HG02610 (cell line): ENCODE results near the gene OMA1.
"Not testable (repeated sequence)": the region's sequence is repeated elsewhere in the genome, so short reads cannot be mapped to it uniquely, and the experiment has no call there.

Experiments used
- ATAC-seq: cut with Tn5 transposase; IDR thresholded peaks from one replicate; pipeline ENCODE4 v1.9.1; 2021; ENCODE audit warnings: mild to moderate bottlenecking, moderate library complexity; ENCODE audit not compliant: unreplicated experiment

Gene OMA1

GRCh38 chr1:58546520-58547308 lies at the start of gene OMA1:
Gene OMA1, minus strand, starts transcription at chr1:58546726. Its CDS starts 7,432 bp downstream, at chr1:58539294.
- peak; percentile 96 for ATAC-seq

GRCh38 chr1:58594546-58594945 lies 48.0 kb upstream of the OMA1 start:
- ATAC-seq, result no peak

- ATAC-seq, result no peak
These were observed 46.1 kb upstream of the OMA1 start for GRCh38 chr1:58592522-58593134.

- ATAC-seq, result no peak
These were observed 45.3 kb upstream of the OMA1 start for GRCh38 chr1:58591806-58592205.

- ATAC-seq, result no peak
These were observed 43.5 kb upstream of the OMA1 start for GRCh38 chr1:58590019-58590418.

GRCh38 chr1:58588396-58588795 lies 41.9 kb upstream of the OMA1 start:
- no peak for ATAC-seq

- no peak for ATAC-seq
These were observed 41.1 kb upstream of the OMA1 start for GRCh38 chr1:58587667-58588066.

- ATAC-seq, result no peak
These were observed 39.7 kb upstream of the OMA1 start for GRCh38 chr1:58586271-58586670.

GRCh38 chr1:58585581-58586151 lies 39.1 kb upstream of the OMA1 start:
- ATAC-seq, result no peak

- ATAC-seq, result no peak
These were observed 38.6 kb upstream of the OMA1 start for GRCh38 chr1:58585166-58585565.

GRCh38 chr1:58584082-58584895 lies 37.8 kb upstream of the OMA1 start:
- peak; percentile 85 for ATAC-seq

- ATAC-seq, result no peak
These were observed 37.0 kb upstream of the OMA1 start for GRCh38 chr1:58583496-58583895.

GRCh38 chr1:58582143-58582542 lies 35.6 kb upstream of the OMA1 start:
- ATAC-seq, result not testable (repeated sequence)

- ATAC-seq, result no peak
These were observed 35.1 kb upstream of the OMA1 start for GRCh38 chr1:58581641-58582040.

- no peak for ATAC-seq
These were observed 33.7 kb upstream of the OMA1 start for GRCh38 chr1:58580186-58580585.

- ATAC-seq, result no peak
These were observed 31.1 kb upstream of the OMA1 start for GRCh38 chr1:58577654-58578030.

- no peak for ATAC-seq
These were observed 30.5 kb upstream of the OMA1 start, which contains the start of gene TACSTD2 for GRCh38 chr1:58576727-58577653. Gene TACSTD2, minus strand, starts transcription at chr1:58577252. Its CDS starts 96 bp downstream, at chr1:58577156.

- no peak for ATAC-seq
These were observed 29.8 kb upstream of the OMA1 start for GRCh38 chr1:58576325-58576726.

GRCh38 chr1:58575551-58576324 lies 29.2 kb upstream of the OMA1 start:
- no peak for ATAC-seq
